Measurements from ENCODE around the gene SLC43A1. TPM values are rescaled to one million over a fixed set of nuclear protein-coding genes. Genes with fewer than 3 reads are reported as not detected.

Gene SLC43A1
- total RNA-seq, 1 donor from 2014 or later: 5.2 TPM

- Mint-ChIP-seq H3K27me3 (ENCODE audit: unreplicated experiment) (peaks cover 11% of the 10 kb centered on the region), H3K4me1 (ENCODE audit: low read depth, unreplicated experiment) (peaks cover 33% of the 10 kb centered on the region), H3K36me3 (ENCODE audit: unreplicated experiment) (no peaks in the 10 kb centered on the region), H3K9me3 (ENCODE audit: unreplicated experiment) (peaks cover 25% of the 10 kb centered on the region), H3K27ac (ENCODE audit: unreplicated experiment) (peak overlapping the region; percentile 99), H3K4me3 (ENCODE audit: unreplicated experiment) (peak overlapping the region; percentile 91)
- DNase-seq: peak; percentile 77
- TF ChIP-seq CTCF (IDR thresholded peaks at IDR 0.05; ENCODE audit: partially characterized antibody, unreplicated experiment): no peak
These were observed 51.6 kb downstream of the SLC43A1 start for GRCh38 chr11:57463671-57464538.

DNA sequence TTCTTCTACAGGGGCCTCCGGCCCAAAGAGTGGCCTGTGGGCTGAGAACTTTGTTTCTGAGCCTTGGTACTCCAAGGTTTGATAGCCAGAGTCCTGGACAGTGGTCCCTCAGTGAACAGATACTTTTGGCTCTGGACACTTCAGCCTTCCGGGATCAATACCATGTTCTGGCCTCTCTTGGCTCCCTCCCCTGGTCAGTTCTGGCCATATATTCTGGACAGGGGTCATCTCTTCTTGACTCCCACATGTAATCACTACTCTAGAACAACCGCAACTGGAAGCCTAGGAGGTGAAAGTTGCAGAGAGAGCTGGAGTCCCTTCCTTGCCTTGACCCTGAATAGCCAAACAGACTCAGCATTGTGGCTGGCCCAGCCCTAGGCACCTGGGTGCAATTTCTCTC is 52.9 kb downstream of the SLC43A1 start:
- DNase-seq: no peak
- Mint-ChIP-seq H3K4me1 (ENCODE audit: low read depth, unreplicated experiment) (peaks cover 23% of the 10 kb centered on the region), H3K9me3 (ENCODE audit: unreplicated experiment) (peaks cover 27% of the 10 kb centered on the region), H3K27ac (ENCODE audit: unreplicated experiment) (peak overlapping the region; percentile 99), H3K4me3 (ENCODE audit: unreplicated experiment) (peak overlapping the region; percentile 91), H3K27me3 (ENCODE audit: unreplicated experiment) (peaks cover 16% of the 10 kb centered on the region), H3K36me3 (ENCODE audit: unreplicated experiment) (no peaks in the 10 kb centered on the region)
- no peak for TF ChIP-seq CTCF (IDR thresholded peaks at IDR 0.05; ENCODE audit: partially characterized antibody, unreplicated experiment)

DNA sequence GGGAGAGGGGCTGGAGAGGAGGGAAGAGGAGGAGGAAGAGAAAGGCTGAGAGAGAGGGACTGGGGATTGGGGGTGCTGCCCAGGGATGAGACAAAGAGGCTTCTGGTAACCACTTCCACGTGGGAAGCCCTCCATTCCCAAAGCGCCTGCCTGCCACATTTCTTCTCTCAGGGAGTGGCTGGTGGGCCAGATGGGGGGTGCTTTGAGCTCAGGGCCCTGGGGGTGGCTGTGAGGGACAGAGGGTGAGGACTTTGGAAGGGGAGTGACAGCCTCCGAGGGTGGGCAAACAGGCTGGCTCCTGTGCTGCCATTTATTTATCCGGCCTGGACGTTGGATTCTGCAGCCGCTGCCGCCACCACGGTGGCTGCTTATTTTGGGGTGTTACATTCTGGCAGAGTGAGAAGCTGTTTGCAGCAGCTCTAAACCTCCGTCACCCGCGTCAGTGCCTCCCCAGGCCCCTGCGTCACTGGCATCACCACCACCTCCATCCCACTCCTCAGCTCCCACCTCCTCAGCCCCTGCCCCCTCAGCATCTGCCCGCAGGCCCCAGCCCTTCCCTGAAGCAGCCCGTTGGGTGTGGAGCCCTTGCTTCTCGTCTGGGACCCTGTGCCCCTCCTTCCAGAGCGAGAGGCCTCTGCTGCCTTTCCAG is 53.5 kb downstream of the SLC43A1 start:
- peaks cover 26% of the 10 kb centered on the region for H3K4me1 Mint-ChIP-seq (ENCODE audit: low read depth, unreplicated experiment)
- H3K27me3 Mint-ChIP-seq (ENCODE audit: unreplicated experiment): peaks cover 20% of the 10 kb centered on the region
- no peak for DNase-seq

DNA sequence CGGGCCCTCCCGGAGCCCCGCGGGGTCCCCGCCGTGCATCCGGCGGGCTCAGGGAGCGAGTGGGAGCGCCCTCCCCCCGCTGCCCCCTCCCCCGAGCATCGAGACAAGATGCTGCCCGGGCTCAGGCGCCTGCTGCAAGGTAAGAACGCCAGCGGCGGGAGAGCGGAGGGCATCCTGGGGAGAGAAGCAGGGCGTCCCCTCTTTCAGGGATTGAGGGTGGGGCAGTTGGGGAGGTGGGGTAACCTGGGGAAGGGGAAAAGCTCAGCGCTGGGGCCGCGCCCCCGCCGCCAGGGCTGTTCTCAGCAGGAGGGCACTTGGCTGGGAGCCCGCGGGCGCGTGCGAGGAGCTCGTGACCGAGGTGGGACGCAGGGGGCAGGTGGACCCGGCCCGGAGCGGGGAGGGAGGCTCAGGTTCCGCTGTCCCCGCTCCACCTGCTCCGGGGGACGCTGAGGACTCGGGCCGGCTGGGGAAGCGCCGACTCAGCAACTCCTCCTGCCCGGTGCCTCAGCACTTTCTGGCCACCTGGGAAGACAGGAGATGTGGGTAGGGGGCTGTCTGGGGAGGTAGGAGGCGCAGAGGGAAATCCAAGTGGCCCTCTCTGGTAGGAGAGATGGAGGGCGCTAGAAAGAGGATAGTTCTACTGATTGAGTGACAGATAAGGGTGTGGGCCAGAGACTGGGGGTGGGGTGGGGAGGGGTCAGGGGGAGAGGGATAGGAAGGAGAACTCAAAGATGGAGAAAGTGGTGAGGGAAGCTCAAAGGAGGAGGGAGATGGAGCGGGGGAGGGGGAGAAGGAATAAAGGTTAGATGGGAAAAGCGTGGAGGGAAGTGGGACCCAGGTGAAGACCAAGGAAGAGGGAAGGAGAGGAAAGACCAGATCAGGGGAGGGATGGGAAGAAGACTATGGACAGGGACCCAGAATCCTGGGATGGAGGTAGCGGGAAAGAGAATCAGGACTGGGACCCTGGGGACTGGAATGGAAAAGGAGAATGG is 54.4 kb downstream of the SLC43A1 start:
- Mint-ChIP-seq H3K27ac (ENCODE audit: unreplicated experiment) (peak overlapping the region; percentile 99), H3K27me3 (ENCODE audit: unreplicated experiment) (peaks cover 22% of the 10 kb centered on the region), H3K4me3 (ENCODE audit: unreplicated experiment) (peak overlapping the region; percentile 91), H3K9me3 (ENCODE audit: unreplicated experiment) (peaks cover 31% of the 10 kb centered on the region), H3K36me3 (ENCODE audit: unreplicated experiment) (no peaks in the 10 kb centered on the region), H3K4me1 (ENCODE audit: low read depth, unreplicated experiment) (peaks cover 26% of the 10 kb centered on the region)
- no peak for TF ChIP-seq CTCF (IDR thresholded peaks at IDR 0.05; ENCODE audit: partially characterized antibody, unreplicated experiment)
- DNase-seq: peak; percentile 33

More for the DNA sequence above, 53.5 kb downstream of the SLC43A1 start:
- peak overlapping the region; percentile 91 for H3K4me3 Mint-ChIP-seq (ENCODE audit: unreplicated experiment)
- H3K36me3 Mint-ChIP-seq (ENCODE audit: unreplicated experiment): no peaks in the 10 kb centered on the region
- H3K27ac Mint-ChIP-seq (ENCODE audit: unreplicated experiment): peak overlapping the region; percentile 99
- no peak for TF ChIP-seq CTCF (IDR thresholded peaks at IDR 0.05; ENCODE audit: partially characterized antibody, unreplicated experiment)
- peaks cover 30% of the 10 kb centered on the region for H3K9me3 Mint-ChIP-seq (ENCODE audit: unreplicated experiment)

All from glutamatergic neuron (in vitro differentiated cells).